Thoracic aorta (tissue), 2 donors: Measurements from ENCODE around the gene CLDN9. TPM values are rescaled to one million over a fixed set of nuclear protein-coding genes. Genes with fewer than 3 reads are reported as not detected.

Experiments
- ATAC-seq: fragments of 150-250 bp; one replicate; pipeline ENCODE4 v1.8.0; 2017; ENCODE audit warnings: low read depth; ENCODE audit not compliant: insufficient number of reproducible peaks, low FRiP score
- DNase-seq: peaks from one replicate; pipeline ENCODE4 v3.0.0-alpha.2; 2020; ENCODE audit warnings: low spot score
- H3K27ac ChIP-seq, 2 donors: fragments of 200-600 bp; sonication (generic); 1 replicate in 1 of 2; 2 replicates in 1 of 2; pipeline ENCODE4 v1.5.1; 2016; ENCODE audit warnings: mild to moderate bottlenecking in 2 of 2, moderate library complexity in 2 of 2
- H3K27me3 ChIP-seq: fragments of 200-600 bp; sonication (generic); replicated peaks from 2 replicates; pipeline ENCODE4 v1.6.0; 2016; ENCODE audit warnings: mild to moderate bottlenecking; ENCODE audit not compliant: insufficient read depth
- H3K36me3 ChIP-seq: fragments of 200-600 bp; sonication (generic); one replicate; pipeline ENCODE4 v1.5.1; 2016
- H3K4me1 ChIP-seq, 2 donors: fragments of 200-600 bp; sonication (generic); 1 replicate in 1 of 2; 2 replicates in 1 of 2; pipeline versions ENCODE4 v1.5.1 to v1.6.0; 2016; ENCODE audit warnings: low read depth in 2 of 2, mild to moderate bottlenecking in 1 of 2; ENCODE audit not compliant: control insufficient read depth in 1 of 2
- H3K4me3 ChIP-seq: fragments of 200-600 bp; sonication (generic); 2 replicates; pipeline ENCODE4 v1.5.1; 2016; ENCODE audit warnings: mild to moderate bottlenecking
- H3K9me3 ChIP-seq: fragments of 200-600 bp; sonication (generic); 2 replicates; pipeline ENCODE4 v1.5.1; 2016
- total RNA-seq, 2 donors: library from RNA; depleted of rRNA; stranded (reverse); fragments of >200 nt; gene quantifications; one replicate each; pipeline versions ENCODE4 v1.1.0 to v1.2.3, GENCODE V29; 2016
- TF ChIP-seq, protein P1 (sequence below): fragments of 200-600 bp; sonication (generic); IDR thresholded peaks from one replicate; pipeline ENCODE4 v1.5.1; 2019; ENCODE audit warnings: antibody characterized with exemption

Gene CLDN9
- total RNA-seq, 2 donors from 2014 or later: 1.5 TPM; not detected in 1

DNA sequence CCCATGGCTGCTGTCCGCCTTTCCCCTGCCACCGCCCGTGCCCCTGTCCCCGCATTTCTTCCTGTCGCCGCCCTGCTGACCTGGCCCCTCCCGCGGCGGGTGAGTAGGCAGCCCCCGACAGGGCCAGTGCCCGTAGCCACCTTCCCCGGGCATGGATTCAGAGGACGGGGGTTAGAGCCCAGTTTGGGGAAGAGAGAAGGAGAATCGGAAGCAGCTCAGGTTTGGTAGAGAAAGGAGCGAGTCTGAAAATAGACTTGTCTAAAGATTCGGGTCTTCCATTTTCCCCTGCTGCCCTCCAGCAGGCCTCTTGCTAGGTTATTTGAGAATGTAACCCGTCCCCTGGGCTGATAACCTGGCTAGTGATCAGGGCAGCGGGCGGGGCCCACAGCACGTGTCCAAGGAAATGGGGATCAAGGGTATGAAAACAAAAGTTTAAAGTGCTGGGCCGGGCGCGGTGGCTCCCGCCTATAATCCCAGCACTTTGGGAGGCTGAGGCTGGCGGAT is 7.9 kb upstream of the CLDN9 start:
- H3K27ac ChIP-seq: no peak overlapping the region

DNA sequence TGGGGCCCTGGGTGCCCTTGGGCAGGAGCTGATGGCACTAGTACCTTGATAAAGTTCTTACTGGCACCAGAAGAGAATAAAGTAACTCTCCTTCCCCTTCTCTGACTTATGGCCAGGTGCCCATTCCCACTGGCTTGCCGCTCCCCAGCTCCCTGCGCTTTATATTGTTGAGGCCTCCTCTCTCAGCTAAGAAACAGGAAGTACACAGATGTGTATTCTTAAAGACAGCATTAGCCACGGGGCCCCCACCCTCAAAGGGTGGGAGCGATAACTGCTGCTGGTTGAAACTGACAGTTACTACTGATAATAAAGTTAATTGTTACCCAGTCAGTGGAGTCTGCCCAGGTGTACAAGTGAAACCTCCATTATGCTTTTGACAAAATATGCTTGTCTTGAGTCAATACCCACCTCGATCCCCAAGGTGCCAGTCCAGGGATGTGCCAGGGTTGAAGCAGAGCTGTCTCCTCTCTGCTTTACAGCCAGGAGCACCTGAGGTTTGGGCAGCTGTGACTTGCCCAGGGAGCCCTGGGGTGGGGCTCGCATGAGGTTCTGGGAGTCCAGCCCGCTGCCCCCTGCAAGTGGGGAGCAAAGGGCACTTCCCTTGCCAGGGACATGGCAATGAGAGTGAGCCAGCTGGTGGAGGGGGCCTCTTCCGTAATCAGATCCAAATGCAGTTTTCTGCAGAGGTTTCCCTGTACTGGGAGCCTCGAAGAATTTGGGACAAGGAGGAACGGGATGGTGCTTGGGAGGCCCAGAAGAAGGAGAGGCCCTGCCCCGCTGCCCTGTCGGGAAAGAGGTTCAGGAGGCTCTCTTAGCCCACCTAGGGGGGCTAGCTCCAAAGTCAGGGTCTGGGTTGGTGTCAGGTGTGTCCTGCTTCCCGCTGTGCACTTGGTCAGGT is 5.4 kb upstream of the CLDN9 start:
- Histone ChIP-seq H3K4me3 (no peak overlapping the region), H3K27ac (no peak overlapping the region), H3K36me3 (no peaks in the 10 kb centered on the region), H3K9me3 (no peaks in the 10 kb centered on the region), H3K4me1 (peaks cover 0 to 2% of the 10 kb centered on the region in 2 donors), H3K27me3 (peaks cover 15% of the 10 kb centered on the region)
- ATAC-seq: no peak
- TF ChIP-seq, protein P1, sequence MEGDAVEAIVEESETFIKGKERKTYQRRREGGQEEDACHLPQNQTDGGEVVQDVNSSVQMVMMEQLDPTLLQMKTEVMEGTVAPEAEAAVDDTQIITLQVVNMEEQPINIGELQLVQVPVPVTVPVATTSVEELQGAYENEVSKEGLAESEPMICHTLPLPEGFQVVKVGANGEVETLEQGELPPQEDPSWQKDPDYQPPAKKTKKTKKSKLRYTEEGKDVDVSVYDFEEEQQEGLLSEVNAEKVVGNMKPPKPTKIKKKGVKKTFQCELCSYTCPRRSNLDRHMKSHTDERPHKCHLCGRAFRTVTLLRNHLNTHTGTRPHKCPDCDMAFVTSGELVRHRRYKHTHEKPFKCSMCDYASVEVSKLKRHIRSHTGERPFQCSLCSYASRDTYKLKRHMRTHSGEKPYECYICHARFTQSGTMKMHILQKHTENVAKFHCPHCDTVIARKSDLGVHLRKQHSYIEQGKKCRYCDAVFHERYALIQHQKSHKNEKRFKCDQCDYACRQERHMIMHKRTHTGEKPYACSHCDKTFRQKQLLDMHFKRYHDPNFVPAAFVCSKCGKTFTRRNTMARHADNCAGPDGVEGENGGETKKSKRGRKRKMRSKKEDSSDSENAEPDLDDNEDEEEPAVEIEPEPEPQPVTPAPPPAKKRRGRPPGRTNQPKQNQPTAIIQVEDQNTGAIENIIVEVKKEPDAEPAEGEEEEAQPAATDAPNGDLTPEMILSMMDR: no peak
- no peak for DNase-seq

More for the DNA sequence above, 7.9 kb upstream of the CLDN9 start:
- H3K4me1 ChIP-seq: peaks cover 0 to 2% of the 10 kb centered on the region in 2 donors
- TF ChIP-seq, protein P1: no peak
- H3K36me3 ChIP-seq: no peaks in the 10 kb centered on the region
- no peaks in the 10 kb centered on the region for H3K9me3 ChIP-seq
- DNase-seq (no peak), ATAC-seq (no peak)
- H3K4me3 ChIP-seq: peak overlapping the region; percentile 58
- H3K27me3 ChIP-seq: peaks cover 15% of the 10 kb centered on the region

DNA sequence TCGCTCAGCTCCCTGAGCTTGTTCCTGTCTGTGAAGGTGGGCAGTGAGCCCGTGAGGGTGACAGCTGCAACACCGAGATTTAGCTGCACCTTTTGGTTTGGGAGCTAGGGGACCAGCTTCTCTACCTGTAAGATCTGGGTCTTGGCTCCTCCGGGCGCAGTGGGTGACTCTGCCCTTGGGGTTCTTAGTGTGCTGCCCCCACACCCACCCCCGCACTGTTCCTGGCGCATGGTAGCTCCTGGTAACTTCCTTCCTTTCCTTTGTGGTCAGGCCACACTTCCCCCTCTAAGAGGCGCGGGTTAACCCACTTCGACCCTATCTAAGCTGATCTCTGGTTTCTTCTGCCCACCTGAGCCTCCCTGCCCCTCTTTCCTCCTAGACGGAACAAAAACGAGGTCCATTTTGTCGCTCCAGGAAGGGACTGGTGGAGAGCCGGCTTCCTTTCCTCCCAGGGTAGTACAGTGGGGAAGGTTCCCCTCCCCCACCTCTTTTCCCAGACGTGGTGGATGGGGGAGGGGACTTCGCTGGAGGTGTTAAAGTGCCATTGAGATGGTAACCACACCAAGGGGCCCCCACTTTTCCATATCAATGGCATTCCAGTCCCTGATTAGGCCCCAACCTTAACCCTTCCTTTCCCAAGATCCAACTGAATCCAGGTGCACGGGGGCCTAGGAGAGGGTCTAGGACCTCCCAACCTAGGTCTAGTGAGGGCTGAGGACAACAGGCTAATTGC is 4.6 kb upstream of the CLDN9 start:
- DNase-seq (no peak), ATAC-seq (no peak)
- H3K27me3 ChIP-seq: peaks cover 15% of the 10 kb centered on the region
- H3K4me3 ChIP-seq: peak overlapping the region; percentile 4
- no peaks in the 10 kb centered on the region for H3K36me3 ChIP-seq
- TF ChIP-seq, protein P1: no peak
- no peaks in the 10 kb centered on the region for H3K9me3 ChIP-seq
- peaks cover 0 to 2% of the 10 kb centered on the region in 2 donors for H3K4me1 ChIP-seq
- no peak overlapping the region for H3K27ac ChIP-seq

DNA sequence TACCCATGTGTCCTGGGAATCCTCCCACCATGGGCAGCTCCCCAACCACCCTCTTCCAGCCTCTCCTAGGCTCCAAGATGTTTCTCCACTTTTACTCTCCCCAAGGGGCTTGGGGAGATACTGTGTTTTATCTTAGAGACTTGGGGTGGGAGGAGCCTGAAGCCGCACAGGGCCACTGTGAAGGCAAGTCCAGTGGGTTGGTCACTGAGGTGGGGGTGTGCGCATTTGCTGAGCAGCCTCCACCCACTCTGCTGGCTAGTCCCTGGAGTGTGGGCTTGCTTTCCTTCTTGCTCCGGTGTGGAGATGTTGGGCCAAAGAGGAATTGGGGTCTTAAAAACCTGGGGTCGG is 4.1 kb upstream of the CLDN9 start:
- Histone ChIP-seq H3K27me3 (peaks cover 15% of the 10 kb centered on the region), H3K27ac (no peak overlapping the region), H3K9me3 (no peaks in the 10 kb centered on the region), H3K4me1 (peaks cover 0 to 2% of the 10 kb centered on the region in 2 donors), H3K36me3 (no peaks in the 10 kb centered on the region), H3K4me3 (no peak overlapping the region)
- no peak for DNase-seq
- TF ChIP-seq, protein P1: no peak
- no peak for ATAC-seq
